K562 (cell line): ENCODE measurements around the gene RAP1GAP2. TPM values are rescaled to one million over a fixed set of nuclear protein-coding genes. Genes with fewer than 3 reads are reported as not detected.

ENCODE experiments used
- CAMTA2 ChIP-seq: fragments of 250-450 bp; sonication (Bioruptor Pico); conservative IDR thresholded peaks from 2 replicates; pipeline ENCODE4 v1.5.1; 2022
- CCAR2 ChIP-seq: fragments of 200-400 bp; formaldehyde crosslinking; IDR thresholded peaks from 2 replicates; pipeline ENCODE4 v1.6.1; 2017; ENCODE audit warnings: mild to moderate bottlenecking, low read depth, low read length
- HNRNPL ChIP-seq: fragments of 200-400 bp; formaldehyde crosslinking; IDR thresholded peaks from 2 replicates; pipeline ENCODE4 v1.6.1; 2017; ENCODE audit warnings: low read depth, mild to moderate bottlenecking, low read length
- JUND ChIP-seq, 2 experiments: IDR thresholded peaks; 2 replicates in 1 of 2; 3 replicates in 1 of 2; pipeline ENCODE4 v1.6.1; 2011; ENCODE audit warnings: borderline replicate concordance in 2 of 2, low read depth in 2 of 2, low read length in 2 of 2, improper control_type of control experiment in 1 of 2, missing biosample characterization in 1 of 2, missing genetic modification characterization in 1 of 2, missing genetic modification reagents in 1 of 2
- MYBL2 ChIP-seq, 2 experiments: fragments of 450-650 bp in 1 of 2; sonication (generic) in 1 of 2; formaldehyde crosslinking in 1 of 2; IDR thresholded peaks; 2 replicates each; pipeline versions ENCODE4 v1.6.1 to v1.8.1; 2017 to 2022; ENCODE audit warnings: borderline replicate concordance in 1 of 2, inconsistent platforms in 1 of 2, low read depth in 1 of 2, mild to moderate bottlenecking in 1 of 2, missing genetic modification reagents in 1 of 2, moderate library complexity in 1 of 2
- PHF8 ChIP-seq: fragments of 200-600 bp; sonication (generic); IDR thresholded peaks from 2 replicates; pipeline ENCODE4 v1.6.1; 2012; ENCODE audit warnings: mixed run types, mild to moderate bottlenecking, inconsistent platforms, low read length, moderate library complexity, borderline replicate concordance
- RFX5 ChIP-seq: IDR thresholded peaks from 2 replicates; pipeline ENCODE4 v1.6.1; 2011; ENCODE audit warnings: low read depth, mild to moderate bottlenecking, improper control_type of control experiment, low read length
- ZC3H8 ChIP-seq: fragments of 450-650 bp; IDR thresholded peaks from 2 replicates; pipeline ENCODE4 v1.6.1; 2017
- ZNF121 ChIP-seq: sonication (generic); formaldehyde crosslinking; conservative IDR thresholded peaks from 2 replicates; pipeline ENCODE4 v1.8.0; 2022; ENCODE audit warnings: missing genetic modification reagents
- ZNF408 ChIP-seq: fragments of 250-450 bp; sonication (Bioruptor Pico); IDR thresholded peaks from 2 replicates; pipeline ENCODE4 v1.4.0; 2020; ENCODE audit warnings: low read depth, mild to moderate bottlenecking, moderate library complexity
- polyA plus RNA-seq, 8 experiments: library from polyadenylated mRNA; depleted of rRNA in 4 of 8; stranded (reverse) in 5 of 8; unstranded in 3 of 8; fragments of >200 nt; fragmentation: Nextera tagmentation in 2 of 8; fragmentation: Illumina TruSeq in 1 of 8; extraction: Ambion mirVana in 2 of 8; extraction: Trizol in 1 of 8; gene quantifications; 2 replicates each; pipeline versions ENCODE4 v1.2.1 to v1.2.3, GENCODE V29; 2011 to 2014; ENCODE audit warnings: inconsistent platforms in 1 of 8, missing spikeins in 1 of 8
- total RNA-seq, 7 experiments: library from RNA; depleted of rRNA in 6 of 7; stranded (reverse); fragments of >200 nt in 6 of 7; fragmentation: Illumina TruSeq in 2 of 7; extraction: Trizol in 2 of 7; gene quantifications; 2 replicates each; pipeline versions ENCODE4 v1.2.1 to v1.2.3, GENCODE V29; 2011 to 2021; ENCODE audit warnings: low replicate concordance in 1 of 7
- TF ChIP-seq, protein P1 (sequence below): fragments of 250-450 bp; sonication (Bioruptor Pico); IDR thresholded peaks from 2 replicates; pipeline ENCODE4 v1.8.0; 2021; ENCODE audit warnings: moderate library complexity, mild to moderate bottlenecking, inconsistent platforms
- TF ChIP-seq, protein P2 (sequence below): fragments of 450-650 bp; formaldehyde crosslinking; conservative IDR thresholded peaks from 2 replicates; pipeline ENCODE4 v1.4.0; 2022; ENCODE audit warnings: mild to moderate bottlenecking, missing genetic modification characterization

RAP1GAP2 gene
- total and polyA plus RNA-seq, 9 of the 15 experiments (the other 6 are each of a cell fraction or from before 2014, with no cell fraction given), result 0.01 to 1.3 (median 0.42) TPM; not detected in 1

DNA sequence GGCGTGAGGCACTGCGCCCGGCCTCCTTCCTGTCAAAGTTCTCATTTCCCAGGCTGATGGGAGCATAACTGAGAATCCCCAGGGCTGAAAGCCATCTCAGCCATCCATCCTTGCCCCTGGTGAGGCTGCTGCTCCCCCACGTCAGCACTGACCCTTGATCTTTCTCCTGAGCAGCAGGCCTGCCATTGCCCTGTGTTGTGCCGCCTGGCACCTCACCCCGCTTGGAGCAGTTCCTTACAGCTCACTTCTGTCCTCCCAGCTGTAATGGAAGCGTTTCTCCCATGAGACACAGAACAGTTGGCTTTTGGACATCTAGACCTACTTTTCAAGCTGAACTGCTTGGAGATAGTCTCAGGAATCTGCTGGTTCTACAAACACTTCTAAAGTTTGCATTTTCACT lies 215.7 kb downstream of the RAP1GAP2 start (continued):
- TF ChIP-seq CAMTA2 (CRISPR knock-in tag) (no peak), JUND (IDR thresholded peaks at IDR 0.05; ENCODE audit: borderline replicate concordance, low read depth, low read length) (no peak), JUND (tag; IDR thresholded peaks at IDR 0.05; ENCODE audit: borderline replicate concordance, low read depth, low read length) (no peak), MYBL2 (IDR thresholded peaks at IDR 0.05; ENCODE audit: low read depth) (no peak), MYBL2 (CRISPR knock-in tag; IDR thresholded peaks at IDR 0.05; ENCODE audit: borderline replicate concordance) (no peak), HNRNPL (no peak), ZNF408 (CRISPR knock-in tag) (no peak), CCAR2 (no peak), RFX5 (no peak), ZC3H8 (no peak), ZNF121 (CRISPR knock-in tag) (no peak), PHF8 (no peak)
- TF ChIP-seq, protein P1, sequence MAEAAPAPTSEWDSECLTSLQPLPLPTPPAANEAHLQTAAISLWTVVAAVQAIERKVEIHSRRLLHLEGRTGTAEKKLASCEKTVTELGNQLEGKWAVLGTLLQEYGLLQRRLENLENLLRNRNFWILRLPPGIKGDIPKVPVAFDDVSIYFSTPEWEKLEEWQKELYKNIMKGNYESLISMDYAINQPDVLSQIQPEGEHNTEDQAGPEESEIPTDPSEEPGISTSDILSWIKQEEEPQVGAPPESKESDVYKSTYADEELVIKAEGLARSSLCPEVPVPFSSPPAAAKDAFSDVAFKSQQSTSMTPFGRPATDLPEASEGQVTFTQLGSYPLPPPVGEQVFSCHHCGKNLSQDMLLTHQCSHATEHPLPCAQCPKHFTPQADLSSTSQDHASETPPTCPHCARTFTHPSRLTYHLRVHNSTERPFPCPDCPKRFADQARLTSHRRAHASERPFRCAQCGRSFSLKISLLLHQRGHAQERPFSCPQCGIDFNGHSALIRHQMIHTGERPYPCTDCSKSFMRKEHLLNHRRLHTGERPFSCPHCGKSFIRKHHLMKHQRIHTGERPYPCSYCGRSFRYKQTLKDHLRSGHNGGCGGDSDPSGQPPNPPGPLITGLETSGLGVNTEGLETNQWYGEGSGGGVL (CRISPR knock-in tag), result no peak
- TF ChIP-seq, protein P2, sequence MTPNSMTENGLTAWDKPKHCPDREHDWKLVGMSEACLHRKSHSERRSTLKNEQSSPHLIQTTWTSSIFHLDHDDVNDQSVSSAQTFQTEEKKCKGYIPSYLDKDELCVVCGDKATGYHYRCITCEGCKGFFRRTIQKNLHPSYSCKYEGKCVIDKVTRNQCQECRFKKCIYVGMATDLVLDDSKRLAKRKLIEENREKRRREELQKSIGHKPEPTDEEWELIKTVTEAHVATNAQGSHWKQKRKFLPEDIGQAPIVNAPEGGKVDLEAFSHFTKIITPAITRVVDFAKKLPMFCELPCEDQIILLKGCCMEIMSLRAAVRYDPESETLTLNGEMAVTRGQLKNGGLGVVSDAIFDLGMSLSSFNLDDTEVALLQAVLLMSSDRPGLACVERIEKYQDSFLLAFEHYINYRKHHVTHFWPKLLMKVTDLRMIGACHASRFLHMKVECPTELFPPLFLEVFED, result no peak
- TF ChIP-seq, all 486 proteins: peak for 0
